Calu3 (cell line): ENCODE data around the gene MIPOL1. TPM values are rescaled to one million over a fixed set of nuclear protein-coding genes. Genes with fewer than 3 reads are reported as not detected.

Source experiments
- BruUV-seq: library from RNA; stranded (reverse); fragments of 400-500 nt; replicated peaks from 2 replicates; lab custom pipeline; 2021; lab: Mats Ljungman, UMichigan
- CTCF ChIA-PET: fragments of 300-600 bp; sonication (Branson Sonifier 250); formaldehyde crosslinking; loops from one replicate; lab custom pipeline; 2022; ENCODE audit warnings: antibody characterized with exemption; lab: Charles Lee
- DNase-seq: peaks from one replicate; pipeline ENCODE4 v3.0.0; 2022
- H3K27ac Mint-ChIP-seq: one replicate; pipeline ENCODE4 v1.8.0; 2022; ENCODE audit warnings: mixed read lengths; ENCODE audit not compliant: unreplicated experiment
- H3K27me3 Mint-ChIP-seq: one replicate; pipeline ENCODE4 v1.8.0; 2022; ENCODE audit warnings: mixed read lengths; ENCODE audit not compliant: unreplicated experiment
- H3K36me3 Mint-ChIP-seq: one replicate; pipeline ENCODE4 v1.8.0; 2022; ENCODE audit warnings: mild to moderate bottlenecking, moderate library complexity, mixed read lengths; ENCODE audit not compliant: insufficient read depth, unreplicated experiment
- H3K4me1 Mint-ChIP-seq: one replicate; pipeline ENCODE4 v1.8.0; 2022; ENCODE audit warnings: mild to moderate bottlenecking, low read depth, mixed read lengths; ENCODE audit not compliant: unreplicated experiment
- H3K4me3 Mint-ChIP-seq: one replicate; pipeline ENCODE4 v1.8.0; 2022; ENCODE audit warnings: mild to moderate bottlenecking, low read depth, moderate library complexity, mixed read lengths; ENCODE audit not compliant: unreplicated experiment
- H3K9me3 Mint-ChIP-seq: one replicate; pipeline ENCODE4 v1.8.0; 2022; ENCODE audit warnings: low read depth, mixed read lengths; ENCODE audit not compliant: unreplicated experiment
- CTCF ChIP-seq: fragments of 200-600 bp; IDR thresholded peaks from one replicate; pipeline ENCODE4 v1.8.0; 2022; ENCODE audit warnings: antibody characterized with exemption; ENCODE audit not compliant: unreplicated experiment
- intact Hi-C: fragments of 100-400 bp; cut with micrococcal nuclease; formaldehyde crosslinking; loops from one replicate; pipeline ENCODE4 v1.10.0; 2022; ENCODE audit not compliant: unreplicated experiment
- total RNA-seq: library from RNA; stranded (reverse); gene quantifications from 2 replicates; pipeline ENCODE4 v1.2.3, GENCODE V29; 2022

Gene MIPOL1
- total RNA-seq, 1 experiment from 2014 or later: 27.2 TPM

DNA sequence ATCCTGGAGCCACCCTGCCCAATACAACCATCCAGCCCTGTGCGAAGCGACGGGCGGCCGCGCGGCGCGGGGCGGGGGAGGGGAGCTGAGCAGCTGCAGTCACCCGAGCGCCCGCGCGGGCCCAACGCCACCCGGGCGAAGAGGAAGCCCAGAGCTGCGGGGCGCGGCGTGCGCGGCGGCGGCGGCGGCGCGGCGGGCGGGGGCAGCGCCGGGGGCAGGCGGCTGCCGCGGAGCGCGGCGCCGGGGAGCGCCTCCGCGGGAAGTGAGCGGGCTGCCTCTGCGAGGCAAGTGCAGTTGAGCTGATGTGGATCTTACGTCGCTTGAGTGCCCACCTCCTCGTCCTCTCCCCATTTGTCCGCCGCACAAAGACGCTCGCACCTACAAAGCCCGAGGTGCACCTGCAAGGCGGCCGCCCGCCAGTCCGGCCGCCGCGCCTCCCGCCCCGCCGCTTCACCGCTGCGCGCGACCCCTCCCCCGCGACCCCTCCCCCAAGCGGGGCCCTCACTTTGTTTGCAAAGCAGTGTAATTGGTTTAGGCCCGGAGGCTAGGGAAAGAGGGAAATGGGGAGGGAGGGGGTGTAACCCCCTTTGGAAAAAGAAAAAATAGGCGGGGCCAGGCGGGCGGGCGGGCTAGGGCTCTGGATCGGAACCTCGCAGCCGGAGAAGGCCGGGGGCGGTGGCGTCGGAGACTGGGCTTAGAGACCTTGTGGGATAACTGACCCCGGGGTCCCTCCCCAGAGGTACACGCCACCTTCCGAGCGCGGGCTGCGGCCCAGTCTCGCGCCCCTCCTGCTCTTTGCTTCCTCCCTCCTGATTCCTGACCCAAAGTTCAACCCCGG lies 397.5 kb downstream of the MIPOL1 start, which contains the start of the genes FOXA1 and TTC6:
Gene FOXA1, minus strand, starts transcription at position 279 of the 838 bp plus-strand sequence. Its CDS starts 277 bp downstream, at position 2.
Gene TTC6, plus strand, starts transcription at position 659 of the 838 bp plus-strand sequence. CDS start 26,436 bp downstream, outside the sequence.
- Mint-ChIP-seq H3K27me3 (no peaks in the 10 kb centered on the region), H3K27ac (peak within 1 kb of the TSS; percentile 98), H3K4me3 (peak within 1 kb of the TSS; percentile 81), H3K4me1 (peaks cover 8% of the 10 kb centered on the region), H3K36me3 (peaks cover 82% of the 10 kb centered on the region), H3K9me3 (no peaks in the 10 kb centered on the region)
- CTCF ChIA-PET: interaction anchor here (0.6 to 1.0 kb wide), 5 partner anchors 10 to 1272 kb away, joined by 3 to 4 read pairs (median 3); no protein-coding TSS in a partner anchor
- peak; percentile 81 for DNase-seq
- intact Hi-C loops: loop anchor here (1.0 to 5.0 kb wide), 3 partner anchors 202 to 349 kb away; no protein-coding TSS in a partner anchor
- no peak for TF ChIP-seq CTCF
- no TSS peak for BruUV-seq

GRCh38 chr14:37595809-37596621 lies 398.3 kb downstream of the MIPOL1 start:
- no peak for TF ChIP-seq CTCF
- Mint-ChIP-seq H3K27ac (peak overlapping the region; percentile 98), H3K9me3 (no peaks in the 10 kb centered on the region), H3K4me1 (peaks cover 13% of the 10 kb centered on the region), H3K4me3 (peak overlapping the region; percentile 81), H3K27me3 (no peaks in the 10 kb centered on the region), H3K36me3 (peaks cover 79% of the 10 kb centered on the region)
- intact Hi-C loops: loop anchor here (2.0 to 5.0 kb wide), 3 partner anchors 103 to 279 kb away; no protein-coding TSS in a partner anchor
- BruUV-seq: TSS peak; percentile 79
- CTCF ChIA-PET: interaction anchor here (0.7 to 1.0 kb wide), 4 partner anchors 11 to 279 kb away, joined by 3 to 4 read pairs (median 4); no protein-coding TSS in a partner anchor
- peak; percentile 92 for DNase-seq

- Mint-ChIP-seq H3K27ac (peak overlapping the region; percentile 98), H3K4me1 (peaks cover 16% of the 10 kb centered on the region), H3K9me3 (no peaks in the 10 kb centered on the region), H3K36me3 (peaks cover 70% of the 10 kb centered on the region), H3K27me3 (no peaks in the 10 kb centered on the region), H3K4me3 (peak overlapping the region; percentile 81)
- BruUV-seq: no TSS peak
- TF ChIP-seq CTCF: no peak
- CTCF ChIA-PET: interaction anchor here (0.7 kb wide), 1 partner anchor 10 kb away, joined by 4 read pairs; no protein-coding TSS in a partner anchor
- intact Hi-C loops: loop anchor here (2.0 to 5.0 kb wide), 2 partner anchors 102 to 200 kb away; no protein-coding TSS in a partner anchor
- DNase-seq: no peak
Observed at GRCh38 chr14:37596790-37597472, 399.2 kb downstream of the MIPOL1 start.
